AG10803 (cell line): ENCODE data around the gene RHBDL2.
"Not testable (repeated sequence)": the region's sequence is repeated elsewhere in the genome, so short reads cannot be mapped to it uniquely, and the experiment has no call there.

Source experiments
- DNase-seq: peaks from one replicate; pipeline ENCODE4 v3.0.0; 2010; ENCODE audit warnings: low read depth
- H3K4me3 ChIP-seq: 2 replicates; pipeline ENCODE4 v1.5.1; 2011; ENCODE audit warnings: mild to moderate bottlenecking, low read length, control low read depth
- TF ChIP-seq, protein P1 (sequence below): conservative IDR thresholded peaks from 2 replicates; pipeline ENCODE4 v1.5.1; 2011; ENCODE audit warnings: mild to moderate bottlenecking, low read length, control low read depth, inconsistent platforms

The RHBDL2 gene

GRCh38 chr1:38941527-38942019, at the start of gene RHBDL2:
TSS of gene RHBDL2 (minus strand) at chr1:38941830. CDS start at chr1:38919212, 22,618 bp downstream.
- TF ChIP-seq, protein P1, sequence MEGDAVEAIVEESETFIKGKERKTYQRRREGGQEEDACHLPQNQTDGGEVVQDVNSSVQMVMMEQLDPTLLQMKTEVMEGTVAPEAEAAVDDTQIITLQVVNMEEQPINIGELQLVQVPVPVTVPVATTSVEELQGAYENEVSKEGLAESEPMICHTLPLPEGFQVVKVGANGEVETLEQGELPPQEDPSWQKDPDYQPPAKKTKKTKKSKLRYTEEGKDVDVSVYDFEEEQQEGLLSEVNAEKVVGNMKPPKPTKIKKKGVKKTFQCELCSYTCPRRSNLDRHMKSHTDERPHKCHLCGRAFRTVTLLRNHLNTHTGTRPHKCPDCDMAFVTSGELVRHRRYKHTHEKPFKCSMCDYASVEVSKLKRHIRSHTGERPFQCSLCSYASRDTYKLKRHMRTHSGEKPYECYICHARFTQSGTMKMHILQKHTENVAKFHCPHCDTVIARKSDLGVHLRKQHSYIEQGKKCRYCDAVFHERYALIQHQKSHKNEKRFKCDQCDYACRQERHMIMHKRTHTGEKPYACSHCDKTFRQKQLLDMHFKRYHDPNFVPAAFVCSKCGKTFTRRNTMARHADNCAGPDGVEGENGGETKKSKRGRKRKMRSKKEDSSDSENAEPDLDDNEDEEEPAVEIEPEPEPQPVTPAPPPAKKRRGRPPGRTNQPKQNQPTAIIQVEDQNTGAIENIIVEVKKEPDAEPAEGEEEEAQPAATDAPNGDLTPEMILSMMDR = no peak
- peak within 1 kb of the TSS; percentile 64 for H3K4me3 ChIP-seq
- DNase-seq = peak; percentile 63

- TF ChIP-seq, protein P1 = no peak
- H3K4me3 ChIP-seq = peak within 1 kb of the TSS; percentile 92
- DNase-seq = peak; percentile 98
Measured at GRCh38 chr1:38990738-38991637, 49.4 kb upstream of the RHBDL2 start, which contains the start of gene AKIRIN1. TSS of gene AKIRIN1 (plus strand) at chr1:38991276. CDS start at chr1:38991381, 105 bp downstream.

- DNase-seq = peak; percentile 37
- peak overlapping the region; percentile 70 for H3K4me3 ChIP-seq
- TF ChIP-seq, protein P1 = no peak
Measured at GRCh38 chr1:38990386-38990737, 48.7 kb upstream of the RHBDL2 start.

DNA sequence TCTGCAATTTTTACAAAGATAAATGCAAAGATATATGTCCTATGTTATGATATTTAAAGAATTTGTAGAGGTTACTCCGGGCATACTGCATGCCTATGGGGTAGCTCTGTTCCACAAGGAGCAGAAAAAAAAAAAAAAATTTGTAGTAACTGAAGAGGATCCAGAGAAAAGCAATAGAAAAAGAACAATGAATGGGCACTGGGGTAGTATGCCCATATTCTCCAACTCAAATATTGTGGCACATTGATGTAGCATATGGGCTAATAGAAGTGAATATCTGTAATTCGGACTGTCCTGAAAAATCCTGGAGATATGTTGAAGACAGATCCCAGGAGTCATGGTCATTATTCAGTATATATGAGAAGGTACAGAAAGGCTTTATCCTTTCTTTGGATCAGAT, 48.3 kb upstream of the RHBDL2 start:
- H3K4me3 ChIP-seq = no peak overlapping the region
- no peak for DNase-seq
- TF ChIP-seq, protein P1 = no peak

- H3K4me3 ChIP-seq, DNase-seq: not testable (repeated sequence)
Measured at GRCh38 chr1:38979380-38979779, 37.8 kb upstream of the RHBDL2 start.

DNA sequence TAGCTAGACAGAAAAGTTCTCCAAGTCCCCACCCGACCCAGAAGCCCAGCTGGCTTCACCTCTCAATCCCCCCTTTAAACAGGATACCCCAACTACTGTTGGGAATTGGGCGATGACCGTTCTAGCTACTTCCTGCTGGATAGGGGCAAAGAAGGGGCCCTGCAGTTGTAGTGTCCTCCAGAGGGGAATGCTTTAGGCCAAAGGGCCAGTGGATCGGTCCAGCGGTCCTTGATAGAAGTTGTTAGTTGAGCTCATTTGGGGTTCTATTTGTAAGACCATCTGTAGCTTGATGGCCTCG, 36.6 kb upstream of the RHBDL2 start:
- DNase-seq, H3K4me3 ChIP-seq: not testable (repeated sequence)

DNA sequence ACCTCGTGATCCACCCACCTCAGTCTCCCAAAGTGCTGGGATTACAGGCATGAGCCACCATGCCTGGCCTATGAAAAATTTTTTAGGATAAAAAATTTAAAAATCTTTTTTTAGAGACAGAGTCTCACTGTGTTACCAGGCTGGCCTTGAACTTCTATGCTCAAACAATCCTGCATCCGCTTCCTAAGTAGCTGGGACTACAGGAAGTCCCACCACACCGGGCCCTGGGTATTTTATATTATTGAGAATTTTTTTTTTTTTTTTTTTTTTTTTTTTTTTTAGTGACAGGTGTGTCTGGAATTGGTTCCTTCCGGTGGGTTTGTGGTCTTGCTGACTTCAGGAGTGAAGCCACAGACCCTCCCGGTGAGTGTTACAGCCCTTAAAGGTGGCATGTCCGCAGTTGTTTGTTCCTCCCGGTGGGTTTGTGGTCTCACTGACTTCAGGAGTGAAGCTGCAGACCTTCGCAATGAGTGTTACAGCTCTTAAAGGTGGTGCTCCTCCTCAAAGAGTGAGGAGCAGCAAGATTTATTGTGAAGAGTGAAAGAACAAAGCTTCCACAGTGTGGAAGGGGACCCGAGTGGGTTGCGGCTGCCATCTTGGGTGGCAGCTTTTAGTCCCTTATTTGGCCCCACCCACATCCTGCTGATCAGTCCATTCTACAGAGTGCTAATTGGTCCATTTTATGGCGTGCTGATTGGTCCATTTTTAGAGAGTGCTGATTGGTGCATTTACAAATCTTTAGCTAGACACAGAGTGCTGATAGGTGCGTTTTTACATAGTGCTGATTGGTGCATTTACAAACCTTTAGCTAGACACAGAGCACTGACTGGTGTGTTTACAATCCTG, 36.0 kb upstream of the RHBDL2 start:
- not testable (repeated sequence) for DNase-seq, H3K4me3 ChIP-seq

DNA sequence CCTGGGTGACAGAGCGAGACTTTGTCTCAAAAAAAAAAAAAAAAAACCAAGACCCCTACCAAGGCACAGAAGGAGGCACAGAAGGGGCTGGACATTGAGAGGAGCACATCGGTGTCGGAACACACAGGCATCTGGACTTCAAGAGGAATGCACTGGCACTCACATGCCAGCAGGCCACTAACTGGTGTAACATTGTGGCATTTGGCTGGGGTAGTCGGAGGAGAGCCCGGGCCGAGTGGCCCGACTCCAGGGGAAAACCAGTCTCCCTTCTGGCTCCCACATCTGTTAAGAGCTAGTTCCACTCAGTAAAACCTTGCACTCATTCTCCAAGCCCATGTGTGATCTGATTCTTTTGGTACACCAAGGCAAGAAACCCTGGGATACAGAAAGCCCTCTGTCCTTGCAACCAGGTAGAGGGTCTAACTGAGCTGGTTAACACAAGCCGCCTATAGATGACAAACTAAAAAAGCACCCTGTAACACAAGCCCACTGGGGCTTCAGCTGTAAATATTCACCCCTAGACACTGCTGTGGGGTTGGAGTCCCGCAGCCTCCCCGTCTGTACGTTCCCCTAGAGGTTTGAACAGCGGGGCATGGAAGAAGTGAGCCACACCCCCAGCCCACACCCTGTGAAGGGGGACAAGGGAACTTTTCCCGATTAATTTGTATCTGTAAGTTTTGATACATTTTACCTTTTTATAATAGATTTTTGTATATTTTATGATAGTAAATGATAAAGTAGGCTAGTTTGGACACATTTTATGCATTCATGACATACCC, 32.2 kb upstream of the RHBDL2 start:
- H3K4me3 ChIP-seq = no peak overlapping the region
- TF ChIP-seq, protein P1 = no peak
- DNase-seq = peak; percentile 26

GRCh38 chr1:38973145-38973544, 31.5 kb upstream of the RHBDL2 start:
- DNase-seq = not testable (repeated sequence)

More at GRCh38 chr1:38973145-38973544, 31.5 kb upstream of the RHBDL2 start:
- not testable (repeated sequence) for H3K4me3 ChIP-seq
